Stimulated activated memory B cell treated with anti-CD40 and anti-IgM and Interleukin-4, amounts not matched to agents 10 μg/mL and 1 μg/mL and 100 μg/mL, for 72 hours (primary cell): ENCODE measurements around the gene PARP3.

Experiments used
- ATAC-seq: fragments of 150-1000 bp; cut with Tn5 transposase; 2 replicates; pipeline ENCODE4 v1.10.0; 2021
- H3K27ac Mint-ChIP-seq: one replicate; pipeline ENCODE4 v1.8.0; 2022; ENCODE audit warnings: mild to moderate bottlenecking, mixed read lengths
- H3K27me3 Mint-ChIP-seq: one replicate; pipeline ENCODE4 v1.8.0; 2022; ENCODE audit warnings: mixed read lengths
- H3K36me3 Mint-ChIP-seq: one replicate; pipeline ENCODE4 v1.8.0; 2022; ENCODE audit warnings: mixed read lengths
- H3K4me1 Mint-ChIP-seq: one replicate; pipeline ENCODE4 v1.8.0; 2022; ENCODE audit warnings: mixed read lengths
- H3K4me3 Mint-ChIP-seq: one replicate; pipeline ENCODE4 v1.8.0; 2022; ENCODE audit warnings: mild to moderate bottlenecking, moderate library complexity, mixed read lengths
- H3K9me3 Mint-ChIP-seq: one replicate; pipeline ENCODE4 v1.8.0; 2022; ENCODE audit warnings: mixed read lengths

PARP3 gene

DNA sequence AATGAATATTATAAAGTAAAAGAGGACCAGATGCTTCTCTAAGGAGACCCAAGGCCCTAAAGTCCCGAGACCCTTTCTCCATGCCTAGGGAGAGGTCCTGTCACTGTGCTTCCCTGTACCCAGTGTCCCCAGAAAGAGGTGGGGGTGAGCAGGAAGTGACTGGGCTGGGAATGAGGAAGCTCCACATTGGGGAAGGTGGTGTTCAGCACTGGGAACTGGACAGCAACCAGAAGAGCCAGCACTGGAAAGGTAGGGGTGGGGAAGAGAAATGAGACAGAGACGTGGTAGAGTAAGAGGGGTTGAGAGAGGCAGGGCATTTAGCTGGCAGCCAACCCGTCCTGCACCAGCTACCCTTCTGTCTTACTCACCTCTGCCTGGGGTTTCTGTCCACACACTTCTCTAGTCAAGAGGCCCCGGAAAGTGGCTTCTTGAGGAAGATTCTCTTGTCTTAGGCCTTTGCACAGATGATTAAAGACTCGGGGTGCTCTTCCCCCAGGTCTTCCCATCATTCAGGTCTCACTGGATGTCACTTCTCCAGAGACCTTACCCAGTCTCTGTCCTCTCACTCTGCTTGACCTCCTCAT, 12.7 kb upstream of the PARP3 start:
- Mint-ChIP-seq H3K4me1 (no peaks in the 10 kb centered on the region), H3K9me3 (no peaks in the 10 kb centered on the region), H3K36me3 (peaks cover 30% of the 10 kb centered on the region), H3K4me3 (no peak overlapping the region), H3K27me3 (no peaks in the 10 kb centered on the region), H3K27ac (no peak overlapping the region)
- no peak for ATAC-seq

DNA sequence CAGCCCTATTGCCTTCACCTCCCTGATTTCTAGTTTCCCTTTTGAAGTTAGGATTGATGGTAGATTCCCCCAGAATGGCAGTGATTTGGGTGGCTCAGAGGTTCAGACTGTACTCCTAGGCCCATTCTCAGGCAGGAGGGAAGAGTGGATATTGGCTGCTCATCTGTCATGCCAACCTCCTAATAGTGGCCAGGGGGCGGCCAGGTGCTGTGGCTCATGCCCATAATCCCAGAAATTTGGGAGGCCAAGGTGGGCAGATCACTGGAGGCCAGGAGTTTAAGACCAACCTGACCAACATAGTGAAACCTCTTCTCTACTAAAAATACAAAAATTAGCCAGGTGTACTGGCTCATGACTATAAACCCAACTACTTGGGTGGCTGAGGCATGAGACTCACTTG, 11.7 kb upstream of the PARP3 start:
- peaks cover 40% of the 10 kb centered on the region for H3K36me3 Mint-ChIP-seq
- no peak for ATAC-seq

DNA sequence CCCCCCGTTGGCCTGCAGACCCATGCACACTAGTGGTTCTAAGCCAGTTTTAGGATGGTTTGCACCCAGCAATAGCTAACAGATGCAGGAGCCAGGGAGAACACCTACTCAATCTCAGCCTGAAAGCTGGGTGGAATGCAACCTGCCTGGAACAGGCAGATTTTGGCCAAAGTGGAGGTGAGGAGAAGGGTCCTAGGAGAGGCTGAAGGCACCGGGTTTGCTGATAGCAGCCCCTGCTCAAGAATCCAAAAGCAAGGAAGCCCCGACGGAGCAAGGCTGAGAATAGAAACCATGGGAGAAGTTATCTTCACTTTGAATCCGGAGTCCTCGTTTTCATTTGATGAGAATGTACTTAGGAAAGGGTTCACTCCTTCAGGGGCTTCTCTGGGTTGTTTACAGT, 10.4 kb upstream of the PARP3 start:
- H3K4me3 Mint-ChIP-seq = no peak overlapping the region
- no peaks in the 10 kb centered on the region for H3K27me3 Mint-ChIP-seq
- no peak overlapping the region for H3K27ac Mint-ChIP-seq
- peaks cover 53% of the 10 kb centered on the region for H3K36me3 Mint-ChIP-seq
- no peaks in the 10 kb centered on the region for H3K4me1 Mint-ChIP-seq
- H3K9me3 Mint-ChIP-seq = no peaks in the 10 kb centered on the region
- ATAC-seq = no peak

More for the DNA sequence above, 11.7 kb upstream of the PARP3 start:
- no peaks in the 10 kb centered on the region for H3K27me3 Mint-ChIP-seq
- H3K4me3 Mint-ChIP-seq = no peak overlapping the region
- no peak overlapping the region for H3K27ac Mint-ChIP-seq
- H3K9me3 Mint-ChIP-seq = no peaks in the 10 kb centered on the region
- H3K4me1 Mint-ChIP-seq = no peaks in the 10 kb centered on the region

DNA sequence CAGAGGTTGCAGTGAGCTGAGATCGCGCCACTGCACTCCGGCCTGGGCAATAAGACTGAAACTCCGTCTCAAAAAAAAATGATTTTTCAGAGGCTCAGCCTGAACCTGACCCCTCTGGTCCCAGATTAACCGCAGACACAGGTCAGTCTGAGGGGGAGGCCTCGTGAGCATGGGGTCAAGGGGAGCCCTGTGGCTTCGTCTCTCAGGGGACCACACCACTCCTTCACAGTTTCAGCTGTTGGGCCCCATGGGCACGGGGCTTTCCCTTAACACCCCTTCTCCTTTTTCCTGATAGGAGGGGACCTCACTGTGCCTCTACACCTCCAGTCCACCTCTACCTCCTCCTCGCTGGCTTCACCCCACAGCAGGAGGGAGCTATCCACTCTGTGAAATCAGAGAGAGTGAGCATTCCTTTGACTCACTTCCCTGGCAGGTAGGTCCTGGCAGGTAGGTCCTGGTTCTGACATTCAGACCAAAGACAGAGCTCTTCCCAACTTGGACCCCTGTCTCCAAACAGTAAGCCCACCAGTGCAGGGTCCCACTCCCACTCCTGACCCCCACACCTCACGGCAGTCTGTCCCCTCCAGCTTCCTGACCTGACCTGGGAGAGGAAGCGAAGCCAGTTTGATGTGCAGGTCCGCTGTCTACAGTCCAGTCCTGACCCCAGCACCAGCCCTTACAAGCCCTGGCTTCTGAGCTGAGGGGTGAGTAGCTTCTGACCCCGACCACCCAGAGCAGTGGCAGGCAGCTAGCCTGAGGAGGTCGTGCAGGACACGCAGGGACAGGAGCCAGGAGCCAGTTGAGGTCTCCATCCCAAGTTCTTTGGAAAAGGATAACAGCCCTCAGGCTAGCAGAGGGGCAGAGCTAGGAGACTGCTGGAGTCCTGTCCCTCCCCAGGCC, 9.4 kb upstream of the PARP3 start:
- Mint-ChIP-seq H3K27ac (no peak overlapping the region), H3K4me3 (no peak overlapping the region), H3K9me3 (no peaks in the 10 kb centered on the region), H3K36me3 (peaks cover 62% of the 10 kb centered on the region), H3K27me3 (no peaks in the 10 kb centered on the region), H3K4me1 (no peaks in the 10 kb centered on the region)
- peak; percentile 18 for ATAC-seq

DNA sequence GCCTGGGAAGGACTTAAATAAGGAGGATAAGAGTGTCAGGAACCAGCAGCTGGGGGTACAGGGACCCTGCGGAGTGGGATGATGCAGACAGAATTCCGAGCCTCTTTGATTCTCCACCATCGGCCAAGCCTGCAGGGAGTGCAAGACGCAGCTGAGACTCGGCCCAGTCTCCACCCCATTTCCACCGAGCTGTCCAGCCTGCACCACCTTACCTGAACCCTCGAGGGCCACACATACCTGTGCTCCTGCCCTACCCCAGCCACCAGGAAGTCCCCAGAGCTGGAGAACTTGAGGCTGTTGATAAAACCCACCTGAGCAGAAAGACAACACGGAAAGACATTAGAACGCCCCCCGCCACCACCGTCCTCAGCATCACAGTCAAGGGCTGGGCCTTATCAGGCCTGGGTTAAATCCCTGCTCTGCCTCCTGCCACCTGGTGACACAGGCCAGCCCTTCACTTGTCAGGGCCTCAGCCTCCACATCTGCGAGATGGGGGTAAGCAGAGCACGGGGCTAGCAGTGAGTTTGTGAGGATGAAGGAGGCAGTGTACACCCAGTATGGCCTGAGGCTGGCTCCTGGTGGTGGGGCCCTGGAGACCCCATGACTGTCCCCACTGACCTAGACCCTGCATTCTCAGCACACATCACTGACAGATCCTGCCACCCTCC, 8.6 kb upstream of the PARP3 start:
- H3K4me3 Mint-ChIP-seq = no peak overlapping the region
- H3K9me3 Mint-ChIP-seq = no peaks in the 10 kb centered on the region
- H3K36me3 Mint-ChIP-seq = peaks cover 71% of the 10 kb centered on the region
- H3K27me3 Mint-ChIP-seq = no peaks in the 10 kb centered on the region
- no peak overlapping the region for H3K27ac Mint-ChIP-seq
- H3K4me1 Mint-ChIP-seq = no peaks in the 10 kb centered on the region
- no peak for ATAC-seq

DNA sequence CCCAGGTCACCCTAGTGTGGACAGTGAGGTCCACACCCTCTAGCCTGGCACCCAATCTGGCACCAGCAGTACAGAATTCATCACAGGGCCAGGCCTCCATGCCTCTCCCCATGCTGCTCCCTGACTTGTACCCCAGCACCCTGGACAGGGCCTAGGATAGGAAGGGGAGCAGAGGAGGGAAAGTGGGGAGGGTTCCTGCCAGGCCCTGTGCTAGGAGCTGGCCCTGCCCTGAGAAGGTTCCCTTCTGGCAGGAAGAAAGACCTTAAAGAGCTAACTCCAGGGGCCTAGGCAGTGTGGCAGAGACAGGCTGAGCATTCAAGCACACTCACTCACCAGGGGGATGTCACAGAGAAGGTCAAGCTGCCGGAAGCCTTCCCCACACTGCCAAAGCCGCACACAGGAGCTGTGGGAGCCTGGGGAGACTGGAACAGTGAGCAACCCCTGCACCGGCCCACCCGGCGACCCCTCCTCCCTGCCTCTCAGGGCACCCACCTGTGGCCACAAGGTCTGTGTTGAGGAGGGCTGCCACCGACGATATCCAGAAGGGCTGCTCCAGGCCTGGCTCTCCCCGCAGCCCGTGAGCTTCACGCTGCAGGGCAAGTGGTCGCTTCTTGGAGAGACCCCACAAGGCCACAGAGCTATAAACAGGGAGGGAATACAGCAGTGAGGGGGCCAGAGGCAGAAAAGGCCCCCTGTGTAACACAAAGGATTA, 7.9 kb upstream of the PARP3 start:
- Mint-ChIP-seq H3K27me3 (no peaks in the 10 kb centered on the region), H3K4me1 (peaks cover 5% of the 10 kb centered on the region), H3K27ac (no peak overlapping the region), H3K36me3 (peaks cover 76% of the 10 kb centered on the region), H3K9me3 (no peaks in the 10 kb centered on the region), H3K4me3 (no peak overlapping the region)
- ATAC-seq = no peak

DNA sequence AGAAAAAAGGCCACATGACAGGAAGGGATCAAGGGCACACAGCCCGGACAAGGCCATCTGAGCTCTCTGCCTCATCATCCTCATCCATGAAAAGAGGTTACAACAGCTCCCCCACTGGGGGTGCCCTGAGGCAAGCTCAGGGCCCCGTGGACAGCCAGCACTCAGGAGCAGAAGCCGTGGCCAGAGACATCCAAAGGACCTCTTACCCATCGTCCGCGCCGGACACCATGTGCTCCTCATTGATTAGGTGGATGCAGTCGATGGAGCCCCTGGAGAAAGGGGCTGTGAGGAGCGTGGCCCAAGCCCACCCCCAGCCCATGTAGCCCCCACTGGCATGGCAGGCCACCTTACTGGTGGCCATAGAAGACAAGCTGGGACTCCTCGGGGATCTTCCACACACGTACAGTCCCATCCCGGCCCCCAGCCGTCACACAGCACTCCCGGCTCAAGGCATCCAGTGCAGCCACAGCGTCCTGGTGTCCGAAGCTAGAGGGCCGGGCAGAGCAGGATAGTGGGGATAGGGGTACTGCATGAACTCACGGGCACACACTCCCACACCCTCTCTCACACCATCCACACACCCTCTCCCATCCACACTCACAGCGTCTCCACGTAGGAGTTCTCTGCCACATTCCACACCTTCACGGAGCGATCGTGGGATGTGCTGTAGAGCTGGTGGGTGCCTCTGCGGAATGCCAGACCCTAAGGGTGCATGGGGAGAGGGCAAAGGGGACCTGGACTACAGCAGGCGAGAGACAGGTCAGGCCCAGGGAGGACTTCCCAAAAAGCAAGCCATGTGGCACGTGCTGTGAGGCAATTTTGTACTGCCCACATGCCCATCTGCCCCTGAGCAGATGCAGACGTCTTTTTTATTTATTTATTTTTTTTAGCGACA, 6.9 kb upstream of the PARP3 start:
- Mint-ChIP-seq H3K27me3 (no peaks in the 10 kb centered on the region), H3K4me1 (peaks cover 15% of the 10 kb centered on the region), H3K4me3 (no peak overlapping the region), H3K9me3 (no peaks in the 10 kb centered on the region), H3K27ac (no peak overlapping the region), H3K36me3 (peaks cover 78% of the 10 kb centered on the region)
- no peak for ATAC-seq

DNA sequence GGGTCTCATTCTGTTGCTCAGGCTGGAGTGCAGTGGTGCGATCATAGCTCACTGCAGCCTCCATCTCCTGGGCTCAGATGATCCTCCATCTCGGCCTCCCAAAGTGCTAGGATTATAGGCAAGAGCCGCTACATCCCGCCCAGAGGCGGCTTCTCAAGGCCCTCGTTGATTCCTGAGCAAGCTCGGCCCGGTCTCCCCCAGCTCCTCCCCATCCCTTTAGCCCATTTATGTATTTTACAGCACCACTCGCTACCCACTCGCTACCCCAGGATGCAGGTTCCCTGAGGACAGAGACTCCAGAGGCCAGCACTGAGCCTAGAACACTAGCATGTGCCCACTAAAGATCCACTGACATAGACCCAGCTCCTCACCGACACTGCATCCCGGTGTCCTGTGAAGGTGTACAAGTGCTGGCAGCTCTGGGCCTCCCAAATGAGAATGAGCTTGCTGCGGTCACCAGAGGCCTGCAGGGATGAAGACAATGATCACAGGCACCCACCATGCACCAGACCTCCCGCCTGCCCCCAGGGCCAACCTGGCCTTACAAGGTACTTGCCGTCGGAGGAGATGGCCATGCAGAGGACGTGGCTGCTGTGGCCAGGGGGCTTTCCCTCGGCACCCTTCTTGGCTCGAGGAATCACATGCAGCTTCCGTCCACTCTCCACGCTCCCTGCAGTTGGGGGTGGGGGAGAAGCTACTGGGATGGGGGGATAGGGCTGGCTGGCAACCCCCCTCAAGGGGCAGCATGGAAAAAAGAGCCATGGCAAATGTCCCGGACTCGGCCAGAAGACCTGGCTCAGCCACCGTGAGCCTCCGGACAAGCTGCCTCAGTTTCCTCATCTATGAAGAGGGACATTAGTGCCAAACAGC, 6.0 kb upstream of the PARP3 start:
- ATAC-seq = no peak
- Mint-ChIP-seq H3K27ac (no peak overlapping the region), H3K27me3 (no peaks in the 10 kb centered on the region), H3K36me3 (peaks cover 78% of the 10 kb centered on the region), H3K9me3 (no peaks in the 10 kb centered on the region), H3K4me1 (peaks cover 24% of the 10 kb centered on the region), H3K4me3 (no peak overlapping the region)

DNA sequence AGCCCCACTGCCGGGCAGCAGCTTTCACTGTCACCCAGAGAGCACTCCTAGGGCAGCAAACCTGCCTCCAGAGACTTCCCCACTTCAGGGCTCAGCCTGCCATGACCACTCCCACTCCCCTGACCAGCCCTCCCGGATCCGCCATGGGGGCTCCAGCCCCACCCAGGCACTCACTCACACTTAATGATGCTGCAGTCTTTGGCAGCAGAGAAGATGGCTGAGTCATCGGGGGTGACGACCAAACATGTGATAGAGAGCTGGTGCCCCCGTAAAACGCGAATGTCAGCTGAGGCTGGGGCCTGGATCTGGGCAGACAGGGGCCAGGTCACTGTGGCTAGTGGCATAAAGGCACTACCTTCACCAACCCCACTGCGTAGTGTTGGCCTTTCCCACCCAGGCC, 5.1 kb upstream of the PARP3 start:
- Mint-ChIP-seq H3K27ac (peak overlapping the region; percentile 11), H3K9me3 (no peaks in the 10 kb centered on the region), H3K4me1 (peaks cover 30% of the 10 kb centered on the region), H3K4me3 (no peak overlapping the region), H3K36me3 (peaks cover 69% of the 10 kb centered on the region), H3K27me3 (no peaks in the 10 kb centered on the region)
- ATAC-seq = no peak

DNA sequence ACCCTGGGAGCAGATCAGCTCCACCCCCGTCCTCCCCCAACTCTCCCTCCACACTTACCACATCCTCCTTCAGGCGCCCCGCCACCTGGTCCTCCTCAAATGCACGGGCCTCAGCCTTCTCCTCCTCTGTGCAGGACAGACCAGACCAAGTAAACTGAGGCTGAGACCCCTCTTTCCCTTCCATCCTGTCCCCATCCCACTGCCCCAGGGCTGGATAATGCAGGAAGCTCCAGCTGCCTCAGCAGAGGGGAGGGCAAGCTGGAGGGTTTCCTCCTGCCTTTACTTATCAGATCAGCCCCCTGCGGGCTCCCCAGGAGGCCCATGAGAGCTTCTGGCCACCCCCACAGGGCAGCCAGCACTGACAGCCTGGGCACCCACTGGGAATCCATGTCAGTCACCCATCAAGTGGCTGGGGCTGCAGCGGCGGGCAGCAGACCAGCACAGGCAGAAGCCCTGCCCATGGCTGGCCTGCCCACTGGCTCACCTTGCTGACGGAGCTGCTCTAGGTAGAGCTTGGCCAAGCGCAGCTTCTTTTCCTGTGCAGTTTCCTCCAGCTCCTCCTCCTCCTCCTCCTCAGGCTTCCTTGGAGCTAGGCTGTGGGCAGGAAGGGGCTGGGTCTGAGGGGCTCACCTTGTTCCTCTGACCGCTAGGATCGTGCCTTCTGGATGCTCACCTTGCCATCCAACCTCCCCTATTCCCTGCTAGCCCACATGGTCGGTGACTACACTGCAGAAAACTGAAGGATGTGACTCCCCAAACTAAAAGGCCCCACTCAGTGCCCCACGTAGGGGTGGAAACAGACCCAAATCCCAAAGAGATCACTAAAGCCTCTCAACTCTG, 4.3 kb upstream of the PARP3 start:
- peaks cover 65% of the 10 kb centered on the region for H3K36me3 Mint-ChIP-seq
- H3K4me1 Mint-ChIP-seq = peaks cover 38% of the 10 kb centered on the region
- no peaks in the 10 kb centered on the region for H3K27me3 Mint-ChIP-seq
- no peaks in the 10 kb centered on the region for H3K9me3 Mint-ChIP-seq
- H3K4me3 Mint-ChIP-seq = no peak overlapping the region
- no peak for ATAC-seq
- H3K27ac Mint-ChIP-seq = peak overlapping the region; percentile 11

DNA sequence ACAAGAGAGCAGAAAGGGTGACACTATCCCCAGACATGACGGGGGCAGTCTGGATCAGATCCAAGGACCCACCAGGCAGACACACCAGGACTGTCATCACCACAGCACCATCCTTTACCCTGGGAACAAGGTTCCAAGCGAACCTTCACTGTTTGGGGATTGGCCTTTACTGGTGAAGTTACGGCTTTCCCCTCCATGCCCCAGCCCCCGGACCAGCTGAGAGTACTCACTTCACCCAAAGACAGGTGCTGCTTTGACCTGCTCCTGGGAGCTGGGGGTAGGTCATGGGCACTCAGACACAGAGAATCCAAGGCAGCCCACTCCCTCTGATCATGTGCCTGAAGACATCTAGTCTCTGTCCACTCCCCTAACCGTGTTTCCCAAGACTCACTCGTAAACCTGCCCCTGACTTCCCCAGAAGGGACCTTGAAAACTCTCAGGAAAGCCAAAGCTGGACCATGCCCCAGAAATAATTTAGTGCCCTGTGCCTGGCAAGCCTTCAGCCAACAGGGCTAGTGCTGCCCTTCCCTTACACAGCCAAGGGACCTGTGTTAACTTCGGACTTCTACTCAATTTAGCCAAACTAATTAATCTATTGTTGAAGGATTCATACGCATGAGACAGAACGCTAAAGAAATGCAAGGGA, 3.3 kb upstream of the PARP3 start:
- H3K9me3 Mint-ChIP-seq = no peaks in the 10 kb centered on the region
- H3K36me3 Mint-ChIP-seq = peaks cover 54% of the 10 kb centered on the region
- peak overlapping the region; percentile 34 for H3K4me3 Mint-ChIP-seq
- H3K27ac Mint-ChIP-seq = peak overlapping the region; percentile 11
- H3K27me3 Mint-ChIP-seq = no peaks in the 10 kb centered on the region
- ATAC-seq = no peak
- peaks cover 42% of the 10 kb centered on the region for H3K4me1 Mint-ChIP-seq

DNA sequence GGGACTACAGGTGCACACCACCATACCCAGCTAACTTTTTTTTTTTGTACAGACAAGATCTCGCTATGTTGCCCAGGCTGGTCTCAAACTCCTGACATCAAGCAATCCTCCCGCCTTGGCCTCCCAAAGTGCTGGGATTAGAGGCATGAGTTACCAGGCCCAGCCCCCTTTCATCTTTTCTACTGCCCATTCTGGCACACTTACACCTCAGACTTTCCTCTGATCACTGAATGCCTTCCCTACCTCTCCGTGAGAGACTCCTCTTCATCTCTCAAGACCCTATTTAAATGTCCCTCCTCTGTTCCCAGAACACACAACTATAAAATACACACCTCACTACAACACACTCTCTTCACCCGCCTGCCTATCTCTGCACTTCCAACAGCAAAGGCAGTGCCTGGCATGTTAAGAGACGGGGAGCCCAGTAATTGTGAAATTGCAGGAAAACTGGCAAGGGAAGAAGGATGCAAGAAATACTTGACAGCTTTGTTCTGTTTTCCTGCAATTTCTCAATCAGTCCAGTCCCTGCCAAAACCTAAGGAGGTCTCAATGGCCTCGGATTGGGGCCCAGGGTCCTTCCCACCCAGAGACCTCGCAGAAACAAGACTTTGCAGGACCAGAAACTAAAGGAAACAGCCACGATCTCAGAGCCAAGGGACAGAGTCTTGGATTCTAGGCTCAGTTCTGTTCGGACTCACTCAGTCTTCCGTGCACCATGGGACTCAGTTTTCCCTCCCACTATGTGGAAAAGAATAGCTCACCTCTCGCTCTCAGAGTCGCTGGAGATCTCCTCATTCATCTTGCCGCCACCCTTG, 1.3 kb upstream of the PARP3 start:
- no peak for ATAC-seq
- peaks cover 42% of the 10 kb centered on the region for H3K4me1 Mint-ChIP-seq
- peaks cover 50% of the 10 kb centered on the region for H3K36me3 Mint-ChIP-seq
- no peaks in the 10 kb centered on the region for H3K27me3 Mint-ChIP-seq
- H3K27ac Mint-ChIP-seq = peak overlapping the region; percentile 88
- peak overlapping the region; percentile 91 for H3K4me3 Mint-ChIP-seq
- no peaks in the 10 kb centered on the region for H3K9me3 Mint-ChIP-seq
